ENCODE results near the gene RAPGEF4. TPM values are rescaled to one million over a fixed set of nuclear protein-coding genes. Genes with fewer than 3 reads are reported as not detected.

Gene RAPGEF4
- total and polyA plus RNA-seq, 9 of the 15 experiments (the other 6 are each of a cell fraction or from before 2014, with no cell fraction given), result 0.04 to 0.33 (median 0.13) TPM; not detected in 6

DNA sequence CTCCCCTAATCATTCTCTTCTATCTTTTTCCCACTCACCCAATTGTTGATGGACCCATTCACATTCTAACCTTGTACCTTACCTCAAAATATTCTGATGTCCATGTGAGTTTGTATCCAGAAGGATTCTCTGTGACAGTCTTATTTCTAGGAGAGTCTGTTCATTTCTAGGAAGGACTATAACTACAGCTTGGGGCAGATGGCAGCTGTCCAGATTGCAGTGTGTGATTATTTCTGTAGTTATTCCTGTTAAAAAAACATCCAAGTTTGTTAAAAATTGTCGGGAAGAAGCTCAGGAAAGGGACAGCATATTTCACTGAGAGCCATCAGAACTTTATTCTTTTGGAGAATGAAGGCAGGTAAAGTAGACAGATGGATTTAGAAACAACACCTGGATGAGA is 142.6 kb downstream of the RAPGEF4 start:
- intact Hi-C loops (cut with micrococcal nuclease), result no loop called here
- no peak overlapping the region for H3K4me3 ChIP-seq
- H2AFZ ChIP-seq (ENCODE audit: low read depth, low read length), result no peak overlapping the region
- ChIA-PET POLR2A (no interaction called here), CTCF (ENCODE audit: low intra/inter-chr PET ratio) (no interaction called here)
- FAIRE-seq (no peak), DNase-seq (ENCODE audit: extremely low read depth in 1 of 4, low spot score in 3 of 4) (no peak), ATAC-seq (no peak)
- TF ChIP-seq CSDE1 (IDR thresholded peaks at IDR 0.05) (no peak), RNF2 (IDR thresholded peaks at IDR 0.05) (no peak), GABPB1 (CRISPR knock-in tag; IDR thresholded peaks at IDR 0.05) (no peak), NONO (IDR thresholded peaks at IDR 0.05; ENCODE audit: low read depth in 2 of 2, low read length in 1 of 2) (no peak), TAF15 (IDR thresholded peaks at IDR 0.05; ENCODE audit: low read depth, low read length) (no peak), HDAC6 (IDR thresholded peaks at IDR 0.05; ENCODE audit: low read depth, low read length) (no peak), PCBP1 (IDR thresholded peaks at IDR 0.05; ENCODE audit: low read depth, low read length, poor library complexity, severe bottlenecking) (no peak)
- TF ChIP-seq, protein P1, sequence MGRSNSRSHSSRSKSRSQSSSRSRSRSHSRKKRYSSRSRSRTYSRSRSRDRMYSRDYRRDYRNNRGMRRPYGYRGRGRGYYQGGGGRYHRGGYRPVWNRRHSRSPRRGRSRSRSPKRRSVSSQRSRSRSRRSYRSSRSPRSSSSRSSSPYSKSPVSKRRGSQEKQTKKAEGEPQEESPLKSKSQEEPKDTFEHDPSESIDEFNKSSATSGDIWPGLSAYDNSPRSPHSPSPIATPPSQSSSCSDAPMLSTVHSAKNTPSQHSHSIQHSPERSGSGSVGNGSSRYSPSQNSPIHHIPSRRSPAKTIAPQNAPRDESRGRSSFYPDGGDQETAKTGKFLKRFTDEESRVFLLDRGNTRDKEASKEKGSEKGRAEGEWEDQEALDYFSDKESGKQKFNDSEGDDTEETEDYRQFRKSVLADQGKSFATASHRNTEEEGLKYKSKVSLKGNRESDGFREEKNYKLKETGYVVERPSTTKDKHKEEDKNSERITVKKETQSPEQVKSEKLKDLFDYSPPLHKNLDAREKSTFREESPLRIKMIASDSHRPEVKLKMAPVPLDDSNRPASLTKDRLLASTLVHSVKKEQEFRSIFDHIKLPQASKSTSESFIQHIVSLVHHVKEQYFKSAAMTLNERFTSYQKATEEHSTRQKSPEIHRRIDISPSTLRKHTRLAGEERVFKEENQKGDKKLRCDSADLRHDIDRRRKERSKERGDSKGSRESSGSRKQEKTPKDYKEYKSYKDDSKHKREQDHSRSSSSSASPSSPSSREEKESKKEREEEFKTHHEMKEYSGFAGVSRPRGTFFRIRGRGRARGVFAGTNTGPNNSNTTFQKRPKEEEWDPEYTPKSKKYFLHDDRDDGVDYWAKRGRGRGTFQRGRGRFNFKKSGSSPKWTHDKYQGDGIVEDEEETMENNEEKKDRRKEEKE (IDR thresholded peaks at IDR 0.05; ENCODE audit: borderline replicate concordance in 1 of 2, control insufficient read depth in 1 of 2, low read depth in 2 of 2, low read length in 1 of 2), result no peak
- TF ChIP-seq, protein P2, sequence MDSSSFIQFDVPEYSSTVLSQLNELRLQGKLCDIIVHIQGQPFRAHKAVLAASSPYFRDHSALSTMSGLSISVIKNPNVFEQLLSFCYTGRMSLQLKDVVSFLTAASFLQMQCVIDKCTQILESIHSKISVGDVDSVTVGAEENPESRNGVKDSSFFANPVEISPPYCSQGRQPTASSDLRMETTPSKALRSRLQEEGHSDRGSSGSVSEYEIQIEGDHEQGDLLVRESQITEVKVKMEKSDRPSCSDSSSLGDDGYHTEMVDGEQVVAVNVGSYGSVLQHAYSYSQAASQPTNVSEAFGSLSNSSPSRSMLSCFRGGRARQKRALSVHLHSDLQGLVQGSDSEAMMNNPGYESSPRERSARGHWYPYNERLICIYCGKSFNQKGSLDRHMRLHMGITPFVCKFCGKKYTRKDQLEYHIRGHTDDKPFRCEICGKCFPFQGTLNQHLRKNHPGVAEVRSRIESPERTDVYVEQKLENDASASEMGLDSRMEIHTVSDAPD (CRISPR knock-in tag; IDR thresholded peaks at IDR 0.05), result no peak
- TF ChIP-seq, protein P3, sequence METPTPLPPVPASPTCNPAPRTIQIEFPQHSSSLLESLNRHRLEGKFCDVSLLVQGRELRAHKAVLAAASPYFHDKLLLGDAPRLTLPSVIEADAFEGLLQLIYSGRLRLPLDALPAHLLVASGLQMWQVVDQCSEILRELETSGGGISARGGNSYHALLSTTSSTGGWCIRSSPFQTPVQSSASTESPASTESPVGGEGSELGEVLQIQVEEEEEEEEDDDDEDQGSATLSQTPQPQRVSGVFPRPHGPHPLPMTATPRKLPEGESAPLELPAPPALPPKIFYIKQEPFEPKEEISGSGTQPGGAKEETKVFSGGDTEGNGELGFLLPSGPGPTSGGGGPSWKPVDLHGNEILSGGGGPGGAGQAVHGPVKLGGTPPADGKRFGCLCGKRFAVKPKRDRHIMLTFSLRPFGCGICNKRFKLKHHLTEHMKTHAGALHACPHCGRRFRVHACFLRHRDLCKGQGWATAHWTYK (CRISPR knock-in tag; IDR thresholded peaks at IDR 0.05), result no peak
- no peak overlapping the region for H3K27ac ChIP-seq (ENCODE audit: extremely low read depth, low read depth, low read length)
- H4K20me1 ChIP-seq (replicated peaks; ENCODE audit: control insufficient read depth, insufficient read depth, low read length), result no peaks in the 10 kb centered on the region; the same call in 1 of the 2 replicates
- no TSS peak for BruUV-seq (replicated peaks)
- H3K27me3 ChIP-seq (ENCODE audit: control insufficient read depth in 2 of 2, insufficient read depth in 2 of 2, low read length in 2 of 2), result peaks cover 0 to 5% of the 10 kb centered on the region in 2 experiments; a peak in 1 of 5 replicates
- H3K9ac ChIP-seq (ENCODE audit: insufficient read depth in 1 of 2, low read depth in 2 of 2, low read length in 2 of 2), result no peak overlapping the region
- in situ Hi-C loops (cut with MboI), result no loop called here
- 0% methylated on average over 1 of the region's 1 CpG for WGBS (ENCODE audit: insufficient coverage, low coverage, missing lambda C conversion rate)
- H3K79me2 ChIP-seq (ENCODE audit: control insufficient read depth, insufficient read depth, low read length), result no peaks in the 10 kb centered on the region
- no peak overlapping the region for H3K4me2 ChIP-seq (ENCODE audit: insufficient read depth, low read length)
- no peaks in the 10 kb centered on the region for H3K9me1 ChIP-seq (ENCODE audit: control insufficient read depth, insufficient read depth, low read length)
- H3K9me3 ChIP-seq (replicated peaks; ENCODE audit: control insufficient read depth, insufficient read depth, low read depth, low read length), result no peaks in the 10 kb centered on the region
- no peaks in the 10 kb centered on the region for H3K36me3 ChIP-seq (ENCODE audit: control insufficient read depth, insufficient read depth, low read length)
- no peaks in the 10 kb centered on the region for H3K4me1 ChIP-seq (replicated peaks in 1 of 2; ENCODE audit: control insufficient read depth in 2 of 2, insufficient read depth in 2 of 2, low read length in 2 of 2)

Data from K562 (cell line).